Lung (tissue), 12 donors: ENCODE measurements around the gene MAST2. TPM values are rescaled to one million over a fixed set of nuclear protein-coding genes. Genes with fewer than 3 reads are reported as not detected.

ENCODE experiments used
- ATAC-seq: fragments of 200-7000 bp; cut with Tn5 transposase; one replicate; pipeline ENCODE4 v1.9.1; 2020; ENCODE audit warnings: moderate number of reproducible peaks; ENCODE audit not compliant: insufficient read depth, low FRiP score
- DNase-seq, 3 donors: peaks; one replicate each; pipeline ENCODE4 v3.0.0-alpha.2; 2013 to 2017
- H3K27ac ChIP-seq, 2 donors: one replicate each; pipeline ENCODE4 v1.5.1; 2013; ENCODE audit warnings: mild to moderate bottlenecking in 2 of 2, moderate library complexity in 2 of 2, control low read depth in 1 of 2, inconsistent platforms in 1 of 2, low read depth in 1 of 2, low read length in 1 of 2
- H3K27me3 ChIP-seq, 3 donors: one replicate each; pipeline ENCODE4 v1.5.1; 2013; ENCODE audit warnings: low read length in 2 of 3; ENCODE audit not compliant: control insufficient read depth in 3 of 3, insufficient read depth in 3 of 3
- H3K36me3 ChIP-seq, 4 donors: one replicate each; pipeline ENCODE4 v1.5.1; 2013; ENCODE audit warnings: low read length in 4 of 4, mild to moderate bottlenecking in 1 of 4, moderate library complexity in 1 of 4; ENCODE audit not compliant: control insufficient read depth in 4 of 4, insufficient read depth in 4 of 4
- H3K4me1 ChIP-seq, 5 donors: one replicate each; pipeline ENCODE4 v1.5.1; 2013; ENCODE audit warnings: low read length in 5 of 5, mild to moderate bottlenecking in 2 of 5, moderate library complexity in 1 of 5; ENCODE audit not compliant: control insufficient read depth in 5 of 5, insufficient read depth in 5 of 5
- H3K4me3 ChIP-seq: one replicate; pipeline ENCODE4 v1.5.1; 2013; ENCODE audit warnings: mild to moderate bottlenecking, control low read depth, moderate library complexity
- H3K9ac ChIP-seq, 2 donors: one replicate each; pipeline ENCODE4 v1.5.1; 2013; ENCODE audit warnings: low read length in 2 of 2, control low read depth in 1 of 2; ENCODE audit not compliant: insufficient read depth in 1 of 2
- H3K9me3 ChIP-seq, 4 donors: one replicate each; pipeline ENCODE4 v1.5.1; 2013; ENCODE audit warnings: low read length in 3 of 4, mild to moderate bottlenecking in 1 of 4, moderate library complexity in 1 of 4; ENCODE audit not compliant: control insufficient read depth in 4 of 4, insufficient read depth in 3 of 4
- WGBS, 2 donors: extraction: QIAGEN DNeasy Blood & Tissue Kit; methylation state at CpG; one replicate each; pipeline ENCODE4 v1.1.7; 2013; 5-methylcytosine and 5-hydroxymethylcytosine counted together
- polyA plus RNA-seq, 2 donors: library from polyadenylated mRNA; stranded (reverse); fragments of 200-250 nt; gene quantifications; one replicate each; pipeline ENCODE4 v1.2.1, GENCODE V29; 2013
- total RNA-seq, 2 donors: library from RNA; depleted of rRNA in 1 of 2; stranded (reverse); fragments of >200 nt in 1 of 2; gene quantifications; one replicate each; pipeline ENCODE4 v1.2.1, GENCODE V29; 2014 to 2021
- TF ChIP-seq, protein P1 (sequence below): IDR thresholded peaks from 2 replicates; pipeline ENCODE4 v1.5.1; 2012; ENCODE audit warnings: mild to moderate bottlenecking; ENCODE audit errors: control extremely low read depth, extremely low read depth
- donor health status: control.
- donor health status: control.
- donor health status: Bipolar disorder and iron deficiency.
- donor health status: healthy.
- donor health status: DM: yes; HTN: yes; CAD: no.

Gene MAST2
- total and polyA plus RNA-seq, 4 donors = 10.5 to 28.6 (median 19.1) TPM

- ATAC-seq = no peak
- TF ChIP-seq, protein P1, sequence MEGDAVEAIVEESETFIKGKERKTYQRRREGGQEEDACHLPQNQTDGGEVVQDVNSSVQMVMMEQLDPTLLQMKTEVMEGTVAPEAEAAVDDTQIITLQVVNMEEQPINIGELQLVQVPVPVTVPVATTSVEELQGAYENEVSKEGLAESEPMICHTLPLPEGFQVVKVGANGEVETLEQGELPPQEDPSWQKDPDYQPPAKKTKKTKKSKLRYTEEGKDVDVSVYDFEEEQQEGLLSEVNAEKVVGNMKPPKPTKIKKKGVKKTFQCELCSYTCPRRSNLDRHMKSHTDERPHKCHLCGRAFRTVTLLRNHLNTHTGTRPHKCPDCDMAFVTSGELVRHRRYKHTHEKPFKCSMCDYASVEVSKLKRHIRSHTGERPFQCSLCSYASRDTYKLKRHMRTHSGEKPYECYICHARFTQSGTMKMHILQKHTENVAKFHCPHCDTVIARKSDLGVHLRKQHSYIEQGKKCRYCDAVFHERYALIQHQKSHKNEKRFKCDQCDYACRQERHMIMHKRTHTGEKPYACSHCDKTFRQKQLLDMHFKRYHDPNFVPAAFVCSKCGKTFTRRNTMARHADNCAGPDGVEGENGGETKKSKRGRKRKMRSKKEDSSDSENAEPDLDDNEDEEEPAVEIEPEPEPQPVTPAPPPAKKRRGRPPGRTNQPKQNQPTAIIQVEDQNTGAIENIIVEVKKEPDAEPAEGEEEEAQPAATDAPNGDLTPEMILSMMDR = no peak
- H3K9ac ChIP-seq = no peak overlapping the region
Measured at GRCh38 chr1:45765999-45766792, 37.2 kb upstream of the MAST2 start.

DNA sequence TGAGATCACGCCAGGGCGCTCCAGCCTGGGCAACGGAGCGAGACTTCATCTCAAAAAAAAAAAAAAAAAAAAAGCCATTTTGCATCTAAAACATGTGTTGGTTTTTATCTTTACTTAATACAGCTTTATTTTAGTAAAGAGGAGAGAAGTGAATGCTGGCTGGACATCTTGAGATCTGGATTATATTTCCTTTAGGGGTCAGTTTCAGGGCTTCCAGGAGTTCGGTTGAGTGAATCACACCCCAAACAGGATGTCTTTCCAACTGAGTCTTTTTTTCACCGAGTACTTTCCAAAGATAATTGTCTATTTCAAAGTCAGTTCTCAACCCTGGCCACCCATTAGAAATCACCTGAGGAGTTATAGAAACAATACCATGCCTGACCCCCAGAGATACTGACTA is 36.4 kb upstream of the MAST2 start:
- no peak overlapping the region for H3K4me3 ChIP-seq
- TF ChIP-seq, protein P1 = no peak
- H3K36me3 ChIP-seq = no peaks in the 10 kb centered on the region
- H3K9ac ChIP-seq = no peak overlapping the region
- no peak overlapping the region for H3K27ac ChIP-seq
- ATAC-seq = no peak
- H3K27me3 ChIP-seq = no peaks in the 10 kb centered on the region
- no peaks in the 10 kb centered on the region for H3K9me3 ChIP-seq
- DNase-seq = peak in 1 of 3 donors; percentile 19
- H3K4me1 ChIP-seq = peaks cover 0 to 4% (median 0%) of the 10 kb centered on the region in 5 donors
- WGBS, 2 donors = 74 to 78% methylated on average over 6 of the region's 6 CpGs

More at GRCh38 chr1:45765999-45766792, 37.2 kb upstream of the MAST2 start:
- H3K4me1 ChIP-seq = peaks cover 0 to 4% (median 0%) of the 10 kb centered on the region in 5 donors
- H3K27me3 ChIP-seq = no peaks in the 10 kb centered on the region
- 82% methylated on average over 13 of the region's 13 CpGs for WGBS, 2 donors
- peaks cover 0 to 3% (median 0%) of the 10 kb centered on the region in 4 donors for H3K9me3 ChIP-seq
- no peaks in the 10 kb centered on the region for H3K36me3 ChIP-seq
- H3K27ac ChIP-seq = no peak overlapping the region
- no peak overlapping the region for H3K4me3 ChIP-seq
- DNase-seq = no peak

DNA sequence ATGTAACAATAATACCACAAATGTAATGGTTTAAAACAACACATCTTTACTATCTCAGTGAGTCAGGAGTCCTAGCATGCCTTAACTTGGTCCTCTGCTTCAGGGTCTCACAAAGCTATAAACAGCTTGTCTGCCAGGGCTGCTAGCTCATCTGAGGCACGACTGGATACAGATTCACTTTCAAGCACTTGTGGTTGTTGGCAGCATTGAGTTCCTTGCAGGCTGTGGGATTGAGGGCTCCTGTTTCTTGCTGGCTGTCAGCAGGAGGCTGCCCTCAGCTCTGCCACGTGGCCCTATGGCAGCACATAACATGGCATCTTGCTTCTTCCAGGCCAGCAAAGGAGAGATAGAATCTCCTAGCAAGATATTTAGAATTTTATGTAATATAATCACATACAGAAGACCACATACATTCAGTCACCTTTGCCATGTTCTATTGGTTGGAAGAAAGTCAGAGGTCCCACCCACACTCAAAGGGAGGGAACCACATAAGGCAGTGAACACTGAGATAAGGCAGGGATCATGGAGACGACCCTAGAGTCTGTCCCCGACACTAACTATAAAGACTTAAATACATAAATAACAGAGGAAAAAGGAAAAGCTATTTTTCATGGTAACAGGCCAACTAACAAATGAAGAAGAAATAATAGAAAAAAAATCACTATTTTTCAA is 34.0 kb upstream of the MAST2 start:
- DNase-seq = peak in 1 of 3 donors; percentile 12
- H3K36me3 ChIP-seq = no peaks in the 10 kb centered on the region
- ATAC-seq = no peak
- no peak overlapping the region for H3K4me3 ChIP-seq
- no peak overlapping the region for H3K9ac ChIP-seq
- no peaks in the 10 kb centered on the region for H3K27me3 ChIP-seq
- H3K9me3 ChIP-seq = no peaks in the 10 kb centered on the region
- peaks cover 0 to 4% (median 0%) of the 10 kb centered on the region in 5 donors for H3K4me1 ChIP-seq
- WGBS, 2 donors = 60 to 66% methylated on average over 4 of the region's 4 CpGs
- H3K27ac ChIP-seq = no peak overlapping the region
- TF ChIP-seq, protein P1 = no peak
